GM10248 (cell line): ENCODE data around the gene SCAMP4.

Experiments used
- CTCF ChIA-PET: fragments of 300-600 bp; sonication (Branson Sonifier 250); formaldehyde crosslinking; extraction: SDS; loops from one replicate; lab custom pipeline; 2021; ENCODE audit warnings: antibody characterized with exemption; lab: Yijun Ruan, JAX
- POLR2A ChIA-PET: fragments of 350-650 bp; sonication (Branson Sonifier 250); formaldehyde crosslinking; extraction: SDS; loops from one replicate; lab custom pipeline; 2020; ENCODE audit warnings: antibody characterized with exemption; lab: Yijun Ruan, JAX
- DNase-seq: peaks from one replicate; pipeline ENCODE4 v3.0.0; 2012; ENCODE audit errors: extremely low spot score
- CTCF ChIP-seq: IDR thresholded peaks from 2 replicates; pipeline ENCODE4 v1.5.1; 2012; ENCODE audit warnings: mild to moderate bottlenecking, low read depth; ENCODE audit errors: extremely low read depth, missing control alignments, control extremely low read depth

SCAMP4 gene

GRCh38 chr19:1858412-1859081 lies 46.7 kb upstream of the SCAMP4 start:
- ChIA-PET CTCF (interaction anchor here (1.0 to 3.2 kb wide), 5 partner anchors 8 to 186 kb away, joined by 4 to 12 read pairs (median 9); partner anchors contain the start of gene REXO1), POLR2A (interaction anchor here (0.6 to 0.7 kb wide), 2 partner anchors 589 to 596 kb away, joined by 3 to 5 read pairs; partner anchors contain the start of gene CIRBP)
- no peak for TF ChIP-seq CTCF

GRCh38 chr19:1859331-1859781 lies 45.8 kb upstream of the SCAMP4 start:
- POLR2A ChIA-PET = interaction anchor here (0.5 kb wide), 1 partner anchor 195 kb away, joined by 3 read pairs; no protein-coding TSS in a partner anchor
- no peak for TF ChIP-seq CTCF
- DNase-seq = no peak
- CTCF ChIA-PET = interaction anchor here (2.6 to 3.2 kb wide), 2 partner anchors 17 to 21 kb away, joined by 9 to 12 read pairs; no protein-coding TSS in a partner anchor

More at GRCh38 chr19:1858412-1859081, 46.7 kb upstream of the SCAMP4 start:
- no peak for DNase-seq

GRCh38 chr19:1860042-1860775 lies 45.0 kb upstream of the SCAMP4 start:
- POLR2A ChIA-PET = interaction anchor here (0.6 to 0.7 kb wide), 2 partner anchors 11 to 408 kb away, joined by 5 to 8 read pairs; no protein-coding TSS in a partner anchor
- CTCF ChIA-PET = no interaction called here
- no peak for TF ChIP-seq CTCF
- peak; percentile 44 for DNase-seq

- ChIA-PET POLR2A (no interaction called here), CTCF (no interaction called here)
- no peak for TF ChIP-seq CTCF
- DNase-seq = no peak
Measured at GRCh38 chr19:1860821-1861598, 44.2 kb upstream of the SCAMP4 start.

GRCh38 chr19:1861599-1862031 lies 43.6 kb upstream of the SCAMP4 start:
- POLR2A ChIA-PET = no interaction called here
- no peak for DNase-seq
- TF ChIP-seq CTCF = no peak
- CTCF ChIA-PET = no interaction called here

DNA sequence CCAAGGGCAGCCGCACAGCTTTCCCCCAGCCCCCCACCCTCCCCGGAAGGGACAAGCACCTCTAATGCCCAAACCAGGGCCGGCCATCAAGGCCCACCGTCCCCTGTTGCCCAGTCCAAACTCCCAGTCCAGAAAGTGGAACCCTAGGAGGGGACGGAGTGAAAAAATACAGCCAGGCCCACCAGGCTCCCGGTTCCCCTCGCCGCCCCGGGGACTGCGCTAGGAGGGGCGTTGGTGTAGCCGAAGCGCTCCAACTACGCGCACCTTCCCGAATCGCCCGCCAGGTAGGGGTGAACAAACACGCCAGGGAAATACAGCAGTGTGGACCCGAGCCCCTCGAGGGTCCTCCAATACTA lies 43.2 kb upstream of the SCAMP4 start:
- ChIA-PET POLR2A (no interaction called here), CTCF (no interaction called here)
- no peak for DNase-seq
- no peak for TF ChIP-seq CTCF
